Activated B cell treated with CpG ODN at 0.5 μM for 24 hours (primary cell): Measurements from ENCODE around the gene SKP1. TPM values are rescaled to one million over a fixed set of nuclear protein-coding genes. Genes with fewer than 3 reads are reported as not detected.

ENCODE experiments used
- ATAC-seq: fragments of 200-7000 bp; cut with Tn5 transposase; one replicate; pipeline ENCODE4 v1.10.0; 2021; ENCODE audit warnings: low read depth, mild to moderate bottlenecking, moderate library complexity
- CTCF ChIA-PET: fragments of 350-600 bp; sonication (Branson Sonifier 250); formaldehyde crosslinking; loops from one replicate; lab custom pipeline; 2021; ENCODE audit warnings: antibody characterized with exemption; lab: Charles Lee
- POLR2A ChIA-PET: fragments of 350-600 bp; sonication (Branson Sonifier 250); formaldehyde crosslinking; loops from one replicate; lab custom pipeline; 2021; ENCODE audit warnings: antibody characterized with exemption; lab: Charles Lee
- DNase-seq: peaks from one replicate; pipeline ENCODE4 v3.0.0; 2022
- H3K27ac Mint-ChIP-seq: one replicate; pipeline ENCODE4 v1.8.0; 2020; ENCODE audit warnings: mixed read lengths
- H3K27me3 Mint-ChIP-seq: one replicate; pipeline ENCODE4 v1.8.0; 2021; ENCODE audit warnings: mixed read lengths
- H3K36me3 Mint-ChIP-seq: one replicate; pipeline ENCODE4 v1.8.0; 2021; ENCODE audit warnings: low read depth, mixed read lengths
- H3K4me1 Mint-ChIP-seq: one replicate; pipeline ENCODE4 v1.8.0; 2021; ENCODE audit warnings: mixed read lengths
- H3K4me3 Mint-ChIP-seq: one replicate; pipeline ENCODE4 v1.8.0; 2020; ENCODE audit warnings: mild to moderate bottlenecking, mixed read lengths
- H3K9me3 Mint-ChIP-seq: one replicate; pipeline ENCODE4 v1.8.0; 2020; ENCODE audit warnings: mixed read lengths
- intact Hi-C: fragments of 100-400 bp; cut with micrococcal nuclease; formaldehyde crosslinking; loops from one replicate; pipeline ENCODE4 v1.15.1; 2024
- total RNA-seq: library from RNA; stranded (reverse); gene quantifications from 2 replicates; pipeline ENCODE4 v1.2.3, GENCODE V29; 2022
- TF ChIP-seq, protein P1 (sequence below): fragments of 200-600 bp; IDR thresholded peaks from one replicate; pipeline ENCODE4 v1.8.0; 2022; ENCODE audit warnings: antibody characterized with exemption, mild to moderate bottlenecking

The SKP1 gene
- total RNA-seq, 1 donor from 2014 or later, result 211 TPM

DNA sequence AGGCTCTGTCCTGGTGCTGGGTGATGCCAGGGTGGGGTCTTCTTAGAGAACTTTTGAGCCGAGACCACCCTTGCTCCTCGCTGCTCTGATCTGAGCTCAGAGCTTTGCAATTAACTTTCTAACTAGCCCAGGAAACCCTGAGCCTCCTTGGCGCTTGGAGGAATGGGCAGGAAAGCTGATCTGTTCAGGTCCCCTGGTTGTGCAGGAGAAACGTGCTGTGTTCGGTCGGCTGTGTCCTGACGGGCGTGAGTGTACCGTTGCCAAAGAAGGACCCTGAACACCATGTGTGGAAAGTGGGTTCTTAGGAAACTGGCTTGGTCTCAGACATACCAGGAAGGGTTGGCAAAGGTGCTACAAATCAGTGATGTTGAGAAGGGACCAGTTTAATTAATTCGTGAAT is 60.5 kb downstream of the SKP1 start:
- H3K36me3 Mint-ChIP-seq, result peaks cover 5% of the 10 kb centered on the region
- ATAC-seq, result no peak
- H3K9me3 Mint-ChIP-seq, result no peaks in the 10 kb centered on the region
- H3K27ac Mint-ChIP-seq, result no peak overlapping the region
- H3K4me3 Mint-ChIP-seq, result peak overlapping the region; percentile 62
- TF ChIP-seq, protein P1, sequence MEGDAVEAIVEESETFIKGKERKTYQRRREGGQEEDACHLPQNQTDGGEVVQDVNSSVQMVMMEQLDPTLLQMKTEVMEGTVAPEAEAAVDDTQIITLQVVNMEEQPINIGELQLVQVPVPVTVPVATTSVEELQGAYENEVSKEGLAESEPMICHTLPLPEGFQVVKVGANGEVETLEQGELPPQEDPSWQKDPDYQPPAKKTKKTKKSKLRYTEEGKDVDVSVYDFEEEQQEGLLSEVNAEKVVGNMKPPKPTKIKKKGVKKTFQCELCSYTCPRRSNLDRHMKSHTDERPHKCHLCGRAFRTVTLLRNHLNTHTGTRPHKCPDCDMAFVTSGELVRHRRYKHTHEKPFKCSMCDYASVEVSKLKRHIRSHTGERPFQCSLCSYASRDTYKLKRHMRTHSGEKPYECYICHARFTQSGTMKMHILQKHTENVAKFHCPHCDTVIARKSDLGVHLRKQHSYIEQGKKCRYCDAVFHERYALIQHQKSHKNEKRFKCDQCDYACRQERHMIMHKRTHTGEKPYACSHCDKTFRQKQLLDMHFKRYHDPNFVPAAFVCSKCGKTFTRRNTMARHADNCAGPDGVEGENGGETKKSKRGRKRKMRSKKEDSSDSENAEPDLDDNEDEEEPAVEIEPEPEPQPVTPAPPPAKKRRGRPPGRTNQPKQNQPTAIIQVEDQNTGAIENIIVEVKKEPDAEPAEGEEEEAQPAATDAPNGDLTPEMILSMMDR, result no peak
- H3K27me3 Mint-ChIP-seq, result peaks cover 10% of the 10 kb centered on the region
- no peak for DNase-seq
- CTCF ChIA-PET, result interaction anchor here (4.8 to 6.2 kb wide), 2 partner anchors 15 to 24 kb away, joined by 21 to 51 read pairs; no protein-coding TSS in a partner anchor
- POLR2A ChIA-PET, result interaction anchor here (1.1 to 1.4 kb wide), 2 partner anchors 14 to 16 kb away, joined by 3 to 4 read pairs; no protein-coding TSS in a partner anchor
- intact Hi-C loops, result no loop called here
- H3K4me1 Mint-ChIP-seq, result peaks cover 24% of the 10 kb centered on the region

DNA sequence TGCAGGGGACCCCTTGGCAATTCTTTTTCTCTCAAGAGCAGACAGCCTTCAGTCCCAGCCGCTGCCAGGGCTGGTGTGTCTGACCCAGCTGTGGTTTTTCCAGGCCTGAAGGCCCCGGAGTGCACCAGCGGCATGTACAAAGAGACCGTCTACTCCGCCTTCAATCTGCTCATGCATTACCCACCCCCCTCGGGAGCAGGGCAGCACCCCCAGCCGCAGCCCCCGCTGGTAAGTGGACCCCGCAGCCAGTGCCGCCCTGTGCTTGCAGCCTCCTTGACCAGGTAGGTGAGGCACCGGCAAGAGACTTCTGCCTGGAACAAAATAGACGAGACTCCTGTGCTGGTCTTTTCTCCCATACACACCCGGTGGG is 61.0 kb downstream of the SKP1 start:
- TF ChIP-seq, protein P1, result no peak
- H3K4me1 Mint-ChIP-seq, result peaks cover 24% of the 10 kb centered on the region
- peaks cover 5% of the 10 kb centered on the region for H3K36me3 Mint-ChIP-seq
- ChIA-PET CTCF (interaction anchor here (1.0 to 6.2 kb wide), 4 partner anchors 11 to 25 kb away, joined by 3 to 51 read pairs (median 26); no protein-coding TSS in a partner anchor), POLR2A (interaction anchor here (1.1 to 1.8 kb wide), 3 partner anchors 9 to 16 kb away, joined by 3 to 5 read pairs (median 4); no protein-coding TSS in a partner anchor)
- intact Hi-C loops, result loop anchor here (2.0 kb wide), 1 partner anchor 17 kb away; no protein-coding TSS in a partner anchor
- ATAC-seq (no peak), DNase-seq (no peak)
- peak overlapping the region; percentile 62 for H3K4me3 Mint-ChIP-seq
- no peaks in the 10 kb centered on the region for H3K9me3 Mint-ChIP-seq
- peaks cover 10% of the 10 kb centered on the region for H3K27me3 Mint-ChIP-seq
- no peak overlapping the region for H3K27ac Mint-ChIP-seq

DNA sequence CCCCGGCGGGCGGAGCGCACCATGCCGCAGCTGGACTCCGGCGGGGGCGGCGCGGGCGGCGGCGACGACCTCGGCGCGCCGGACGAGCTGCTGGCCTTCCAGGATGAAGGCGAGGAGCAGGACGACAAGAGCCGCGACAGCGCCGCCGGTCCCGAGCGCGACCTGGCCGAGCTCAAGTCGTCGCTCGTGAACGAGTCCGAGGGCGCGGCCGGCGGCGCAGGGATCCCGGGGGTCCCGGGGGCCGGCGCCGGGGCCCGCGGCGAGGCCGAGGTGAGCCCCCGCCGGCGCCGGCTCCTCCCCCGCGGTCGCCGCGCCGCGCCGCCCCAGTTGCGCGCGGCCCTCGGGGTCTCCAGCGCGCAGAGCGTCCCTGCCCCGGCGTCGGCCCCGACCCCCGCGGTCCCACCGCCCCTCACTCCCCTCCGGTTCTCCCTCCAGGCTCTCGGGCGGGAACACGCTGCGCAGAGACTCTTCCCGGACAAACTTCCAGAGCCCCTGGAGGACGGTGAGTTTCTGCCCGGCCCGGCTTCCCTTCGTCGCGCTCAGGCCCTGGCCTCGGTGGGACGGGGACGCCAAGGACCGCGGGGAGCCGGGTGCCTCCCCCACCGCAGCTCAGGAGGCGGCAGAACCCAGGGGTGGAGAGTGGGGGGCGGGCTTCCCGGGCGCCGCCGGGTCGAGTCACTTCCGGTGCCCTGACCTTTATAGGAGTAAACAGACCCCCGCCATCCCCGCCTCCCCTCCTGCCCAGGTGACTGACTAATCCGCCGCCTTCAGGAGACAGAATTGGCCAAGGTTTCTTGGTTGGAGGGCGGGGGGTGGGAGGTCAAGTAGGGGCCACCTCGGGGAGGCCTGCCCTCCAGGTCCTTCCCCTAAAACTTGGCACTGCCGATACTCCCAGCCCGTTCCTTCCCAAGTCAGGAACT is 61.6 kb downstream of the SKP1 start:
- no peak for DNase-seq
- Mint-ChIP-seq H3K4me1 (peaks cover 24% of the 10 kb centered on the region), H3K9me3 (no peaks in the 10 kb centered on the region), H3K27me3 (peaks cover 10% of the 10 kb centered on the region), H3K36me3 (peaks cover 2% of the 10 kb centered on the region), H3K27ac (no peak overlapping the region), H3K4me3 (peak overlapping the region; percentile 79)
- no peak for ATAC-seq
- intact Hi-C loops, result loop anchor here (1.0 to 2.0 kb wide), 3 partner anchors 15 to 25 kb away; no protein-coding TSS in a partner anchor
- ChIA-PET POLR2A (interaction anchor here (1.0 to 5.2 kb wide), 6 partner anchors 9 to 111 kb away, joined by 3 to 61 read pairs (median 4); partner anchors contain the start of gene PPP2CA), CTCF (interaction anchor here (0.6 to 6.2 kb wide), 5 partner anchors 9 to 75 kb away, joined by 3 to 51 read pairs (median 11); no protein-coding TSS in a partner anchor)
- TF ChIP-seq, protein P1, result no peak

DNA sequence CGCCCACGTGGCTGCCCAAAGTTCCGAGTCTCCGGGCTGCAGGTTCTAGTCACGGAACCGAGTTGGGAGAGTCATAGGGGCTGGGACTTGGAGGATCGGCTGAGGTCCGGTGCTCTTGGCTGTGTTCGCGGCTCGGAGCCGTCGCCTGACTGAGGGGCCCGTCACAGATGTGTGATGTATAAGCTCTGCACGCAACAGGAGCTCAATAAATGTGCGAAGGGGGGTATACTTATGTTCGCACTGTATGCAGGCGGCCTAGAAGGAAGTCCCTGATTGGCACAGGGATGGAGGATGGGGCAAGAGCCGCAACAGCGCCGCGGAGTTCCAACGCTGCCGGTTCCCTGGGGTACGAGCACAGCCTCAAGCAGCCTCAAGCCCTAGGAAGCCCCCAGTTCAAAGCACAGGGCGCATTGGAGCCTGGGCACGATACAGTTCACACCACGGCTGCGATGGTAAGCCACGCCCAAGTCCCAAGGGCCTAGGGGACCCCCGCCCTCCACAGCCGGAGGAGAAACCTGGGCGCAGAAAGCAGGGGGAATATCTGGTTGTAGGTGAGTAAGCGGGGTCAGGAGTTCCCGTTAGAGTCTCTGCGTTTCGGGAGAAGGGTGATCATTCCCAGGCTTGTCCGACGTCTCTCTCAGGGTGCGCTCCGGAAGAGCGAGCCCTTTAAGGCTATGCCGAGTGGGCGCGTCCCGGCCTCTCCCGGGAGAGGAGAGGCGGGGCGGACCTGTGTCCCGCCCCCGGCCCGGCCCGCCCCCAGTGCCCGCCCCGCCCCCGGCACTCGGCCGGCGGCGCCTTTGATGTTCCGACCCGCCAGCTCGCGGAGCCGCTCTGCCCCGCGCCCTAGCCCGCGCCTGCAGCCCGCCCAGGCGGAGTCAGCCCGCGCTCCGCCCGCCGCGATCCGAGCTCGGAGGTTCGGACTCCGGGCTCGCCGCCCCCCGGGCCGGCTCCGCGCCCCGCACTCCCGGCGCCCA is 62.6 kb downstream of the SKP1 start, which contains the start of gene TCF7:
TCF7 (plus strand) TSS at position 780 of the 974 bp plus-strand sequence. CDS start 226 bp downstream, outside the sequence.
- Mint-ChIP-seq H3K27me3 (peaks cover 10% of the 10 kb centered on the region), H3K4me3 (peak within 1 kb of the TSS; percentile 90), H3K36me3 (peaks cover 2% of the 10 kb centered on the region), H3K4me1 (peaks cover 24% of the 10 kb centered on the region), H3K9me3 (no peaks in the 10 kb centered on the region), H3K27ac (peak within 1 kb of the TSS; percentile 81)
- POLR2A ChIA-PET, result interaction anchor here (1.0 to 5.2 kb wide), 5 partner anchors 10 to 112 kb away, joined by 3 to 61 read pairs (median 5); partner anchors contain the start of gene PPP2CA
- ATAC-seq (peak; percentile 91), DNase-seq (peak; percentile 61)
- TF ChIP-seq, protein P1, result no peak
- intact Hi-C loops, result loop anchor here (1.0 to 2.0 kb wide), 4 partner anchors 14 to 43 kb away; no protein-coding TSS in a partner anchor
- CTCF ChIA-PET, result interaction anchor here (0.6 to 6.2 kb wide), 4 partner anchors 8 to 74 kb away, joined by 3 to 51 read pairs (median 22); no protein-coding TSS in a partner anchor
